ENCODE results near the gene TENM3. TPM values are rescaled to one million over a fixed set of nuclear protein-coding genes. Genes with fewer than 3 reads are reported as not detected.

Gene TENM3
- total RNA-seq, 2 experiments from 2014 or later: not detected

DNA sequence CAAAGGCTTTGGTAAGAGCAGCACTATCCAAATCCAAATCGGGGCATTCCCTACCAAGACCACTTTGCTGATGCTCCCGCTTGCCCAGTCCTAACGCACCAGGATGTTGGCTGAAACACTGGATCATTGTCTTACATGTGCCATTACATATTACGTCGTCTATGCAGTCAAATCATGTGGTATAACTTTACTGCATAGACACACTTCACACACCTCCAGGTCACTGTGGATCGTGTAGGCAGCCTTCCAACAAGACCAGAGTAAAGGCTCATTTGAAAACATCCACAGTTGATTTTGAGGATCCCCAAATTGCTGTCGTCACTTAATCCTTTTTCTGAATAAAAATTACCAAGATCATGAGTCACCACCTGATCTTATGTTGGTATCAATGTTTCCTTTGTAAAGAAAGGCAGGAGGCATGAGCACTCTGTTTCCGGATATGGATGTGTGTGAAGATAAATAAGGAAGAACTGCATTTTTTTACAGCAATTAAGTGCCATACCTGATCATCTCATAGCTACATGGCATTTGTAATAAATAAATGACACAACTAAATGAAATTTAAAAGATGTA, 18.5 kb downstream of the TENM3 start:
- H3K27ac ChIP-seq (ENCODE audit: low read depth in 1 of 2, low read length in 2 of 2): no peak overlapping the region
- H3K4me1 ChIP-seq (ENCODE audit: insufficient read depth, low read length): no peaks in the 10 kb centered on the region
- H3K9me3 Mint-ChIP-seq: peaks cover 5% of the 10 kb centered on the region
- H3K4me3 ChIP-seq (ENCODE audit: low read length): no peak overlapping the region
- POLR2A ChIA-PET: no interaction called here
- ATAC-seq (ENCODE audit: poor library complexity) (no peak), DNase-seq (no peak)
- no peaks in the 10 kb centered on the region for H3K36me3 ChIP-seq (ENCODE audit: insufficient read depth, low read length)
- no peak overlapping the region for H3K27ac Mint-ChIP-seq
- H3K27me3 Mint-ChIP-seq: no peaks in the 10 kb centered on the region
- no peak for TF ChIP-seq CTCF (IDR thresholded peaks at IDR 0.05)
- intact Hi-C loops (cut with DNase I, micrococcal nuclease): no loop called here
- H3K4me3 Mint-ChIP-seq: no peak overlapping the region
- no peaks in the 10 kb centered on the region for H3K36me3 Mint-ChIP-seq (ENCODE audit: low read depth)
- H3K4me1 Mint-ChIP-seq (ENCODE audit: low read depth): no peaks in the 10 kb centered on the region
- H3K9me3 ChIP-seq (ENCODE audit: control insufficient read depth in 1 of 2, insufficient read depth in 1 of 2, low read length in 2 of 2): peaks cover 0 to 12% of the 10 kb centered on the region in 2 experiments
- no peaks in the 10 kb centered on the region for H3K27me3 ChIP-seq (ENCODE audit: control insufficient read depth in 1 of 2, insufficient read depth in 2 of 2, low read length in 2 of 2)
- CTCF ChIA-PET: no interaction called here

DNA sequence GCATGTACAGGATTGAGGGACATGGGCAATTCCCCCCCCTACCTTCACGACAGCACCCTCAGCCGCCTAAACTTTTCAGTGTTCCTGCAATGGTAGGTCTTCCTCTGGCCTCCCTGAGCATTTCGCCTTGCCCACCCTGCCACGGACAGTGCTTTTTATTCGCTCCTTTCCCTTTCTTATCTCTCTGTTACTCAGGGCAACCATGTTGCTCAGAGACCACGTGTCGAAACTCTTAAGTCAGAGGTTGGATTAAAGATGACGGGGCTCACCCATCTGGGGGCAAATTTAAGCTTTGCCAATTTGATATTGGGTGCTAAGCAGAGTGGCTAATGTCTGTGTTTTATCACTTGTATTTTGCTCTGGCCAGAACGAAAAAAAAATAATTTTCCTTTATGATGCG, 20.4 kb downstream of the TENM3 start:
- H3K9me3 Mint-ChIP-seq: peaks cover 7% of the 10 kb centered on the region
- intact Hi-C loops (cut with DNase I, micrococcal nuclease): no loop called here

DNA sequence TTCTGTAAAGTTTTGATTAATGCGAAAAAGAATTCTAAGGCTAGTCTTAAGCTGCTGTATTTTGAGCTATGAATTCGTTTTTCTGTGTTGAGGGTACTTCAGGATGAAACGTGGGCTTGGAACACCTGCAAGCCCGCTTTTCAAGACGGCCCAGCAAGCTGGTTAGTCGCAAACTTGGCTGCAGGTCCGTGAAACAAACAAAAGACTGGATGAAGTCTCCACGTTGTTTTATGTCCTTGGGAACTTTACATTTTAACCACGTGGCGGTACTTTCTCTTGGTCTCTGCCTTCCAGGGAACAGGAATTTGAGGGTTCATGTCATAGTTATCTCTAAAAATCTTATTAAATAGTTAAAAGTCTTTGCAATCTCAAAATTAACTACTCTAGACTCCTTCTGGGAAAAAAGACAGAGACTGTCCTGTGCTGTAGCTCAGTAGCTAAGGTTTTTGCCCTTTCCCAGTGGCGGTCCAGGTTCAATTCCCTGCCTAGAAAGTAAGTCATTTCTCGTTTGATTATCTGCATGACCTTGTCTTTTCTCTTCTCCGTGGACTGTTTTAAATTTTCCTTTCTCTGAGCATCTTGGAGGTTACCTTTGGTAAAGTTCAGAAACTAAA, 21.0 kb downstream of the TENM3 start:
- Histone ChIP-seq H3K4me1 (ENCODE audit: insufficient read depth, low read length) (no peaks in the 10 kb centered on the region), H3K36me3 (ENCODE audit: insufficient read depth, low read length) (no peaks in the 10 kb centered on the region), H3K4me3 (ENCODE audit: low read length) (no peak overlapping the region), H3K9me3 (ENCODE audit: control insufficient read depth in 1 of 2, insufficient read depth in 1 of 2, low read length in 2 of 2) (peaks cover 0 to 12% of the 10 kb centered on the region in 2 experiments), H3K27ac (ENCODE audit: low read depth in 1 of 2, low read length in 2 of 2) (no peak overlapping the region), H3K27me3 (ENCODE audit: control insufficient read depth in 1 of 2, insufficient read depth in 2 of 2, low read length in 2 of 2) (no peaks in the 10 kb centered on the region)
- Mint-ChIP-seq H3K27me3 (no peaks in the 10 kb centered on the region), H3K36me3 (ENCODE audit: low read depth) (no peaks in the 10 kb centered on the region), H3K4me1 (ENCODE audit: low read depth) (no peaks in the 10 kb centered on the region), H3K4me3 (no peak overlapping the region), H3K27ac (no peak overlapping the region), H3K9me3 (peaks cover 7% of the 10 kb centered on the region)
- ChIA-PET CTCF (no interaction called here), POLR2A (no interaction called here)
- TF ChIP-seq CTCF (IDR thresholded peaks at IDR 0.05): no peak
- DNase-seq: no peak
- intact Hi-C loops (cut with DNase I, micrococcal nuclease): no loop called here
- ATAC-seq (ENCODE audit: poor library complexity): no peak

More for the DNA sequence above, 20.4 kb downstream of the TENM3 start:
- Histone ChIP-seq H3K9me3 (ENCODE audit: control insufficient read depth in 1 of 2, insufficient read depth in 1 of 2, low read length in 2 of 2) (peaks cover 0 to 12% of the 10 kb centered on the region in 2 experiments), H3K4me3 (ENCODE audit: low read length) (no peak overlapping the region), H3K27ac (ENCODE audit: low read depth in 1 of 2, low read length in 2 of 2) (no peak overlapping the region), H3K4me1 (ENCODE audit: insufficient read depth, low read length) (no peaks in the 10 kb centered on the region), H3K36me3 (ENCODE audit: insufficient read depth, low read length) (no peaks in the 10 kb centered on the region), H3K27me3 (ENCODE audit: control insufficient read depth in 1 of 2, insufficient read depth in 2 of 2, low read length in 2 of 2) (no peaks in the 10 kb centered on the region)
- no peak overlapping the region for H3K27ac Mint-ChIP-seq
- H3K4me1 Mint-ChIP-seq (ENCODE audit: low read depth): no peaks in the 10 kb centered on the region
- DNase-seq (no peak), ATAC-seq (ENCODE audit: poor library complexity) (no peak)
- H3K36me3 Mint-ChIP-seq (ENCODE audit: low read depth): no peaks in the 10 kb centered on the region
- TF ChIP-seq CTCF (IDR thresholded peaks at IDR 0.05): no peak
- CTCF ChIA-PET: no interaction called here
- POLR2A ChIA-PET: no interaction called here
- no peak overlapping the region for H3K4me3 Mint-ChIP-seq
- no peaks in the 10 kb centered on the region for H3K27me3 Mint-ChIP-seq
